HG02588 (cell line): Measurements from ENCODE around the gene GLYATL1B.
"Not testable (repeated sequence)": the region's sequence is repeated elsewhere in the genome, so short reads cannot be mapped to it uniquely, and the experiment has no call there.

ENCODE experiments used
- ATAC-seq: cut with Tn5 transposase; IDR thresholded peaks from one replicate; pipeline ENCODE4 v1.9.1; 2021; ENCODE audit warnings: mild to moderate bottlenecking, moderate library complexity; ENCODE audit not compliant: unreplicated experiment

Gene GLYATL1B, protein sequence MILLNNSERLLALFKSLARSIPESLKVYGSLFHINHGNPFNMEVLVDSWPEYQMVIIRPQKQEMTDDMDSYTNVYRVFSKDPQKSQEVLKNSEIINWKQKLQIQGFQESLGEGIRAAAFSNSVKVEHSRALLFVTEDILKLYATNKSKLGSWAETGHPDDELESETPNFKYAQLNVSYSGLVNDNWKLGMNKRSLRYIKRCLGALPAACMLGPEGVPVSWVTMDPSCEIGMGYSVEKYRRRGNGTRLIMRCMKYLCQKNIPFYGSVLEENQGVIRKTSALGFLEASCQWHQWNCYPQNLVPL

DNA sequence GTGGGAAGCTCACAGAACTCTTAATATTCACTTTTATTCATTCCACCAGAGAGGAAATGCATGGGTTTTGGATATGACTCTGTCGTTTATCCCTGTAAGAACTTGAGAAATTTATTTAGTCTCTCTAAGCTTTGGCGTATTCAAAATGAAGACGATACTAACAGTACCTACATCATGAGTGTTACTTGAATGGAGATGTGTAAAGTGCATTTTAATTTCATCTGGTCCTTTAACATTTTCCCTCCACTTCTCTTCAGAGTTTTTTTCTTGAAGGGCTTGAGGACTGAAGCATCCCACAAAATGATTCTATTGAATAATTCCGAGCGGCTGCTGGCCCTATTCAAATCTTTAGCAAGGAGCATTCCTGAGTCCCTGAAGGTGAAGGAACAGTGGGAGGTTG lies at the start of gene GLYATL1B:
Gene GLYATL1B (plus strand): TSS at position 301 of the 400 bp plus-strand sequence. CDS start 0 bp downstream, at position 301.
- not testable (repeated sequence) for ATAC-seq

DNA sequence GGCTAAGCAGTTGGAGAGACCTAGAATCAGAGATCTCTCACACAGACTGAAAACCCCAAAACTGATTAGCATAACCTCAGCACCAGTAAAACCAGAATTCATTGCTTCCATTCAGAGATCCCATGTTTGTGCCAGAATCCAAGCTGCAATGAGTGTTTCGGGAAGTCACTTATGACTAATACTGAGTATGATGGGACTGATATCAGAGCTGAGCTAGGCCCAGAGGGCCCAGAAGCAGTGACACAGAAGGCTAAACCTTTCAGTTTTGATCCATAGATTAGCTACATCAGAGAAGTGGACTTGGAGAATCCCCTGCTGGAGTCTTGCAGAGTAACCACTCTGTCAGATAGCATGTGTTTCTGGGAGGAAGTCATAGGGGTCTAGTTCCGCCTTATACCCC lies 49.6 kb upstream of the GLYATL1B start:
- ATAC-seq, result not testable (repeated sequence)

DNA sequence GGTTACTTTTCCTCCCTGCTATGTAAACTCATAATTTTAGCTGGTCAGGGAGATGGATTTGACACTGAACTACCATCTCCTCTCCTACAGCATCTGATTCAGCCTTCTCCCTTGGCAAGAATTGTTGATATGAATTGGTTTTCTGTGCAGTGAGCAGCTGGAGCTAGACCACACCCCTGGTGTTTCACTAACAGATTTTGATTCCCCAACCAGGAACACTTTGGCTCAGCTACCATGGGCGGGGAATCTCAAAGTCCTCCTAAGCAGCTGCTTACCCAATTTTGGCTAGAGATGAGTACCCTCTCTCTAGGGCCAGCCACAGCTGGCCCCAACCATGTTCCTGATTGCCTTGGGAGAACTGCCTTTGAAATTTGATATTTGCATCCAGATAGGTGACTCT lies 48.7 kb upstream of the GLYATL1B start:
- not testable (repeated sequence) for ATAC-seq

DNA sequence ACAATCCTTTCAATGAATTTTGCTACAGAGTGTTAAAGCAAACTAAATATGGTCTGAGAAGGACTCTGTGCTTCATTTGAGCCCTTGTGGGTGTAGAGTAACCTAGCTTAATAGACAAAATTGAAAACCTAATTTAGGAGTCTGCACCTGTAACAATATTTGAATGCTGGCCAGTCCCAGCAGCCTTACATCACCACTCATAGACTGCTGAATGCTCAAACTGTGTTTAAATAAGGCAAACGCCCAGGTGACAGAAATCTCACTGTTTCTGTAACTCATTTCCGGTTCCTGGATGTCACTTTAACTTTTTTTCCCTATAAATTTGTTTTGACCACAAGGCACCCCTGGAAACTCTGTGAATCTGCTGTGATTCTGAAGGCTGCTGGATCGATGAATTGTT lies 45.5 kb upstream of the GLYATL1B start:
- ATAC-seq, result no peak

DNA sequence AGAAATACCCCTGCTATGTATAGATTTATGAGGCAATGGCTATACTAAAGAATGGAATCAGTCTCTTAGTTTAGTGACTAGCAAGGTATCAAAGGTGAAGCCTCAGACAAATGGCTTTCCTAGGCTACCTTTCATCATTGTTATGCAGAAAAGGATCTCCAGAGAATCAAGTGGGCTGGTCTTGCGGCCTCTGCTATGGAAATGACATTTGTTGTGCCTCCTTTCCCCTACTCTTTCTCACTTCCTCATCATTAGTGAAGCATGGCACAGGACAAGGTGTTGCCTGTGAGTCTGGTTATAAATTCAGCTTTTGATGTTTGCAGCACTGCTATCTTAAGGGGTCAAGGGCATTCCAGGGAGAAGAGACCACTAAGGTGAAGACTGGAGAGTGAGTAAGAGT lies 34.7 kb upstream of the GLYATL1B start:
- peak; percentile 76 for ATAC-seq

DNA sequence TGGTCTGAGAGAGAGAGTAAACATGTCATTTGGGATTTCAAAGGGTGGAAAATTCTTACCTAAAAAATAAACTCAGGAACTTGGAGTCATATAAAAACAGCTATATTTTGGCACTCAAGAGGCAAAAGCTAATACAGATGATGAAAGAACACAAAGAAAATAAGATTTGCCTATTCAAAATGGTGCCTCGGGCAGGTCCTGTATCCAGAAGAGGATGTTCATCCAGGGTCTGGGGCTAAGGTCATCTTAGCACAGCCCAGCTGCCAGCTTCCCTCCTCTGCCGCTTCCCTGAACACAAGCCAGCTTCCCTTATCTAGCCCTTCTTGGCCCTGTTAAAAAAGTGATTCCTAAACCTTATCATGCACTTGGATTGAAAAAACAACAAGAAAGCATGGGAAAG lies 33.8 kb upstream of the GLYATL1B start:
- ATAC-seq, result not testable (repeated sequence)

DNA sequence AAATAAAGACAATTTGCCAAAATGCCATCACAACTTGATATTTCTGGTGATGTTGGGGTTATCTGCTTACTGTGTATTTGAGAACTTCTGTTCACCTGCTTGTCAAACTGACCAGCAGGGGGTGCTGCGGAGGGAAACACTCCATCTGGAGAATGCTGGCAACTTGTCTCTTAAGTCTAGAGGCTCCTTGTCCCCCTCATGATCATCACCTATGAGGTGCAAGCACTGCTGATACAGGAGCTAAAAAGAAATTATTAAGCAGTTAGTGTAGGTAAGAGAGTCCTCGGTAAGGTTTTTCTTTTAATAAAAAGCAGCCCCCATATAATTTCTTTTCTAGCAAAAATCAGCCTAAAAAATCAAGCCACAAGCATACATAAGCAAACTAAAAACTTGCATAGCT lies 32.7 kb upstream of the GLYATL1B start:
- no peak for ATAC-seq

DNA sequence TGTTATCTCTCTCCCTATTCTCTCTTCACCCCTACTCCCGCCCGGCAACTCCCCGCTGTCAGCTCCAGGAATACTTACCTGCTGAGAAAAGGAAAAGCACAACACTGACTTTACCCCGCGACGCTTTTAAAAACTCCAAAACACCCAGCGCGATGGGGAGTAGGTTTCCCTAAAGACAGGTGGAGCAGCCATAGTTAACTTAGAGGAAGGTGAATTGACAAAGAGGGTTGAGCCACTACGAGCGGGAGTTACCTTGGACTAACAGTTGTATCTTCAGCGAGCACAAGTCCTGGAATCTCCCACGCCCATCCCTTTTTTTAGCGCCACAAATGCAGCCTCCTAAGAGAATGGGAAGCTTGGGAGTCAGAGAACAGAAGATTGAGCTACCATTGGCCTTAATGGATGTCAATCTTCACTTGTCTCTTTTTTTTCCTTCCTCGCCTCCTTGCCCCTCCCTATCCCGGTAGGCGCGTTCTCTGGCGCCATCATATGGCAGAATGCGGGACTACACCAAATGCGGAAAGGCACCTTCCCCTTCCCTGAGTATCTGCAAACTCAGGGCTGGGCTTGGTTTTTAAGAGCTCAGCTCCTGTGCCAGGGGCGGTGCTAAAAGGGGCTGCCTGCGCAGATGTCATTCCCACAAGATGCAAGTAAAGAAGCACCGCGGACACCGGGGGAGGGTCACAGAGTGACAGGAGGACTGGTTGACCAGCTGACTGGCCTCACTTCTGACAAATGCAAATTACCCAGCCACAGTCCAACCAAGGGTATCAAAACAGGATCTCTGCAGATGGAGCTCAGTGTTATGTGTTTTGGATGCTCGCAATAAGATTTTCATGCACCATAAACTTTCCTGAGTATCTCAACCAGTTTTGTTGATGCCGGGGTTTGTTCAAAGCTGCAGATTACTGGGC lies 27.7 kb upstream of the GLYATL1B start:
- peak; percentile 88 for ATAC-seq

DNA sequence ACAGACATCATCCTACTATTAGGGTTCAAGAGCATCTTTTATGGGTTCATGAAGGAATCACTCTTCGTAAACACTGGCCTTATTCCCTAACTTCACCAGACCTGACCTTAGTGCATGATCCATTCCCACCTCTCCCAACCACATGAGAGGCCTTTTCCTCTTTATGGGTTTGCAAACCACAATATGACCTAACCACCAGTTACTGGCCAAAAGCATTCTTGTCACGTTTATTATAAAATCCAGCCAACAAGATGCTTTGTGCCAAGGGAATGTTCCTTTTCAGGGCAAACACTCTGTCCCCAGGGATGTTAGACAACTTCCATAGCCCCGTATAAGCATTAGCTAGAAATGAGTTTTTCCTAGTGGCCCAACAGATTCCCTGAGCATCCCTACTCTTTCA lies 26.0 kb upstream of the GLYATL1B start:
- not testable (repeated sequence) for ATAC-seq

DNA sequence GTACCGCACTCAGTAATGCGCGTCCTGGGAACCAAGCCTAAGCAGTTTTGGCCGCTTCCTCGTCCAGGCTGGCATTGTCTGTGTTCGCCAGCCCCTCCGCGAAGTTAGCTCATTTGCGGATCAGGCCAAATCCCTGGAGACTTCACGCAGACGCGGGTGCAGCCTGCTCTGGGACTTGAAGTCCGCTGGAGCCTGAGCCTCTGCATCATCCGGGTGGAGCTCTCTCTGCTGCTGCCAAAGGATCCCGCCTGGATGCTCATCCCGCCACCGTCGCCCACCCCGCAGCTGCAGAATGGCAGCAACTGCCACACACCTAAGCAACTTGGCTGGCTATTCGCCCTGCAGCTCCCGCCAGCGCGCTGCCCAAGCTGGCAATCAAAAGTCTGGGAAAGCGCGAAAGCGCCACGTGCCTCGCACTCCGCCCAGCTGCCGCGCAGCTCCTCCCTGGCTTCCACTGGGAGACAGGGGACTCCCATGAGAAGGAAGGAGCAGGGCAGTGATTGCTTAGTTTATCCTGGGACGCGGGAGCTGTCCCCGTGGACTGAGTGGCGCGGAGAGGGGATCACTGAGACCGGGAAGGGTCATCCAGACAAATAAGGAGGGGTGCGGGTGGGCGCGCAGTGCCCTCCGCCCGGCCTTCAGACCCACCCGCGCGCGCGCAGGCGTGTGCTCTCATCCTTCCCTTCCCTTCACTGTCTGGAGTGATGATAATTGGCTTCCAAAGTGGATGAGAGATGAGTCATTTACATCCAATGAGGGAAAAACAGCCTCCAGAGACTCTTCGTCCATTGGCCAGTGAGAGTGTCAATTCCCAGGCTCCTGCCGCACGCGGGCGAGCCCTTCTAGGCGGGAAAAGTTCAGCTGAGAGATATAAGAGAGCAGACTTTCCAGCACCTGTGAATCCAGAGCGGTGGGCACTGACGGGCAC lies 23.2 kb upstream of the GLYATL1B start:
- no peak for ATAC-seq

DNA sequence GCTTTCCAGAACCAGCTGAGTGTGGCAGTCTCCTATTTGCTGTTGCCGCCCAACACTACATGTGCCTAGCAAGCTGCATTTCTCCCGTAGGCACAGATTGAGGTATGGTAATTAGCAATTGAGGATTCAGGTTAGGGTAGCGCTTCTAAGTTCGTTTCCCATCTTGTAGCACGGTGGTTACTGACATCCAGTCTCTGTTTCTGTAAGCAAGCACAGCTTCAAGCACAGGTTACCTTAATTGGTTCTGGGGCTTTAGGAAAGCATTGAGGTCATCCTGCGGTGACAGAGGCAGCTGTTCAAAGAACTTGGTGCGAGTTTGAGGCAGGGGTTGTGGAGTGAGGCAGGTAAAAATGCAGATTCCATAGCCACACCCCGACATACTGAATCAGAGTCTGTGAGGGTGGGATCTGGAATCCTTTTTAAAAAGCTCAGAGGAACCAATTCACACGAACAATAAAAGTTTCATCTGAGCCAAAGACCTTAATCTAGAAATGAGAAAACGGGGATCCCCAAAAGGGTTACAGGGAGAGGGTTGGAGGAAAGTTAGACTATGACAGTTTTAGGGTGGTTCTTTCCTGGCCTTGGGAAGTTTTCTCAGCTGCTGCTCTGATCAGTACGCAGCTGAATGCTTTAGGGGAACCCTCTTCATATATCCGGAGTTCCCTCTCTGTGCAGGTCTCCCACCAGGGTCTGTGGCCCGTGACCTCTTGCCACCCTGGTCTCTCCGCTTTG lies 21.9 kb upstream of the GLYATL1B start:
- not testable (repeated sequence) for ATAC-seq

DNA sequence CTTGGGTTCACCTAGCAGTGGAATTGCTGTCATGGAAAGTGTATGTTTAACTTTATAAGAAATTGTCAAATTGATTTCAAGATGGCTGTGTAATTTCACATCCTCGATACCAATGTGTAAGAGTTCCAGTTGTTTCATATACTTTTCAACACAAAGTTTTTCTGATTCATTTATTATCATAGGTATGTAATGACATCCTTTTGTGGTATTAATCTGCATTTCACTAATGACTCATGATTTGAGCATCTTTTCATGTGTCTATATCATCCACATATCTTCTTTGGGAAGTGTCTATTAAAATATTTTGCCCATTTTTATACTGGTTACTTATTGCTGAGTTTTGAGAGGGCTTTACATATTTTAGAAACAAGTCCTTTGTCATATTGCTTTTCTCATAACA lies 17.0 kb upstream of the GLYATL1B start:
- ATAC-seq, result no peak

DNA sequence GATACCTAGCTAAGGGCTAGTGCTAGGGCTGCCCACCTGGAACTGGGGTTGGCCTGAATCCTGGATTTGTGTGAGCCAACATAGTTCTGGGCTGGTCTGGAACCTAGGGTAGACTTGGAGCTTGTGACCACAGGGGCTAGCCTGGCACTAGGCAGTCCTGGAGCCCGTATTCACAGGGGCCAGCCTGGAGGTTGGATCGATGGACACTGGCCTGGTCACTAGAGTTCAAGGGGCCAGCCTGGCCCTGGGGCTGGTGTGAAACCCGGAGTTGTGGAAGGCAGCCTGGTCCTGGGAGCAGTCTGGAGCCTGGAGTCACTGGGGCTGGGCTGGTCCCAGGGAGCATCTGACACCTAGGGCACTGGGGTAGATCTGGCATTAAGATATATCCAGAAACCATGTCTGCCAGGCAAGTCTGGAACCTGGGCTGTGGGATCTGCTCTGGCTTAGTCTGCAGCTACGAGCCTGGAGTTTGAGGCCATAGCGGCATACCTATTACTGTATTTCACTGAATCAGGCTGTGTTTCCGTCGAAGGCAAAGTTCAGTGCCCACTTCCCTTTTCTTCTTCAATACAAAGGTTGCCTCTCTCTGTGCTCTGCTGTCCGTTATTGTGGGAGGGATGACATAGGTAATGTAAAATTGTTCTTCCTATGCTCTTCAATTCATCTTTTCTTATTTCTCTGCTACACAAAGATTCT lies 9.1 kb upstream of the GLYATL1B start:
- peak; percentile 83 for ATAC-seq

DNA sequence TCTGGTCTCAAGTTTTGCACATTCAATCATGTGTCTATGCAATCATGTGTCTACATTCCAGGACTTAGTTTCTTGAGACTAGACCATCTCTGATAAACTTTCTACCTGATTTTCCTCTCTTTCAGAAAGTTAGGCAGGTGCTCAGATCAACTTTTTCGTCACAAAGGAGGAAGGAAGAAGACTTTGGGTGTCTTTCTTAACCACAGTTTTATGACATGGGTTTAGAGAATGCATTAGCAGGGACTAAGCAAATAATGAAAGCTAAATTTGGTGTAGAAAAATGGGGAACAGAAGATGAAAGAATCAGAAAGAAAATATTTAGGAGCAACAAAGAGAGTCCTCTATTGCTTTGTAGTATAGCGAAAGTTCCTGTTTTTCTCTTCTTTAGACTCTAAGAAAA lies 7.7 kb upstream of the GLYATL1B start:
- no peak for ATAC-seq

DNA sequence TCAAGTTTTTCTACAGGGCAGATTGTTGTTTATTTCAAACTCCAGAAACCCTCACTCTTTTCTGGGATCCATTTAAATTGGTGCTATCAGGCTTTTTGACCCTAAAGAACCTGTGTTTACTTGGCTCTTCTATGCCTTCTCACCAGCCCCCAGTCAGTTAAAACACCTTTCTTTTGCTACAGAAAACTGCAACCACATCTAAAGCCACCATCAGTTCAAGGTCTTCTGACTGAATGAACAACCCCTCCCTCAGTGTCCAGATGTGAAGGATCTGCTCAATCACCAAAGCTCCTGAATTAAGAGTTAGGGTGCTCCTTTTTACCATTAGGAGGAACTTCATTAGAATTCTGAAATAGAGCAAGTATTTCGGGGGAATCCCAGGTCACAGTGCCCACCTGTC lies 7.0 kb upstream of the GLYATL1B start:
- ATAC-seq, result no peak

DNA sequence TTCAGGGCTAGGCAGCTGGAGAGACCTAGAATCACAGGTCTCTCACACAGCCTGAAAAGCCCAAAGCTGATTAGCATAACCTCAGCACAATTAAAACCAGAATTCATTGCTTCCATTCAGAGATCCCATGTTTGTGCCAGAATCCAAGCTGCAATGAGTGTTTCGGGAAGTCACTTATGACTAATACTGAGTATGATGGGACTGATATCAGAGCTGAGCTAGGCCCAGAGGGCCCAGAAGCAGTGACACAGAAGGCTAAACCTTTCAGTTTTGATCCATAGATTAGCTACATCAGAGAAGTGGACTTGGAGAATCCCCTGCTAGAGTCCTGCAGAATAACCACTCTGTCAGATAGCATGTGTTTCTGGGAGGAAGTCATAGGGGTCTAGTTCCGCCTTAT lies 5.7 kb upstream of the GLYATL1B start:
- ATAC-seq, result not testable (repeated sequence)

DNA sequence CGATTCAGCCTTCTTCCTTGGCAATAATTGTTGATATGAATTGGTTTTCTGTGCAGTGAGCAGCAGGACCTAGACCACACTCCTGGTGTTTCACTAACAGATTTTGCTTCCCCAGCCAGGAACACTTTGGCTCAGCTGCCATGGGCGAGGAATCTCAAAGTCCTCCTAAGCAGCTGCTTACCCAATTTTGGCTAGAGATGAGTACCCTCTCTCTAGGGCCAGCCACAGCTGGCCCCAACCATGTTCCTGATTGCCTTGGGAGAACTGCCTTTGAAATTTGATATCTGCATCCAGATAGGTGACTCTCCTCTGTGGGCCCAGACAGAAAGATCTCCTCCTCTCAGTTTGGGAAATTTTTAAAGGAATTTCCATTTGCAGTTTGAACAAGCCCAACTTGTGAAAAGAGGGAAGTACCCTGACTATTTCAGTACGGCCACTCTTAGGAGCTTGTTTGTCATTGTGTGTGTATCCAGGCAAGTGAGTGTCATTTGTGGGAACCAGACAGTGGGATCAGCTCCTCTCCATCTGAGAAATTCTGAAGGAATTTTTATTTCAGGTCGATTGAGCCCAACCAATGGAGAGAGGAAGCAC lies 4.6 kb upstream of the GLYATL1B start:
- ATAC-seq, result not testable (repeated sequence)

DNA sequence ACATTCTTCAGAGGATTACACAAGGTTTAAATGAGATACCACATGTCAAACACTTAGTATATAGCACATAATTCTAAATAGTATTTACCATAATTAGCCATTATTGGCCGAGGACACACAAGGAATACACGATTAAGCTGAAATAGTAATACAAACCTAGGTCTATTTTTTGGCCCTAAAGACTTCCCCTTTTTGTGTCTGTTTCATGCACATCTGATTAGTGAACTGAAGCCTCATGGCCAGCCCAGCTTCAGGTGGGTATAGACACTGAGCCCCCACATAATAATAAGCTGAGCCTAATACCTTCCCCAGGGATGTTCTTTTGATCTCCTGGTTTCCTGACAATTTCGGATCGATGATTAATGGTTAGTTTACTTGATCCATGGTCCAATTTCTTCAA lies 2.1 kb downstream of the GLYATL1B start:
- no peak for ATAC-seq

DNA sequence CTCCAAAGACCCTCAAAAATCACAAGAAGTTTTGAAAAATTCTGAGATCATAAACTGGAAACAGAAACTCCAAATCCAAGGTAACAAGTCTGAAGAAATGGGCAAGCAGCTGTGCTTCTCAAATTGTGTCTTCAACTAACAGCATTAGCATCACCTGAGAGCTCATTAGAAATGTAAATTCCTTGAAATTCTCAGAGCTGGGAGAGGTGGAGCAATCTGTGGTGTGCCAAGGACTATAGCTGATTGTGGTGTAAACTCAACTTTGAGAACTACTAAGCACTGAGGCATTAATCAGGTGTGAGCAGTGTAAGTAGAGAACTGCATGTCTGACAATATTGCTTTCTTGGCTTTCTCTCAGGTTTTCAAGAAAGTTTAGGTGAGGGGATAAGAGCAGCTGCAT lies 7.5 kb downstream of the GLYATL1B start:
- not testable (repeated sequence) for ATAC-seq
